ENCODE data around the gene TRPM2.

TRPM2 gene

DNA sequence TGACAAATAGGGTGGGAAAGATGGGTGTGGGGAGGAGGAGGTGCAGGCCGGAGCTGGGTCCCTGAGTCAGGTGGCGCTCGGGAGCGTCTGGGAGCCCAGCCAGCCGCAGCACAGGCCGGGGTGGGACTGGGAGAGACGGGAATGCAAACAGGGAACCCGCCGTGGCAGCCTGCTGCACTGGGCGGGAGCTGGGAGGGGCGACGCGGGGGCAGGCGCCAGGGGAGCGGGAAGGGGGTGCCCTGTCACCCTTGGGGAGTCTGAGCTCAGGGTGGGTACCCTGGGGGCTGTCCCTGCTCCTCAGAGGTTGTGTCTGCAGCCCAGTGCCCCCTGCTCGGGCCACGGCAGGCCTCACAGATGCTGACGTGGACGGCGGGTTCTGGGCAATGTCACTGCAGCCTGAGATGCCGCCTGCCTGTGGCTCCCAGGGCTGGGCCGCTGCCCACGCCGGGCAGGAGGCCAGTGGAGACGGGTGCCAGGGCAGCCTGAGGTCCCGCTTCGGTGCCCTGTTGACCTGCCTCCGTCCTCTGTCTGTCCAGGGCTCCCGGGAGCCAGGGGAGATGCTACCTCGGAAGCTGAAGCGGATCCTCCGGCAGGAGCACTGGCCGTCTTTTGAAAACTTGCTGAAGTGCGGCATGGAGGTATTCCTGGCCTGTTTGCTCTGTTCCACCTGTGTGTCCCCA is 85.2 kb downstream of the TRPM2 start:
- H3K27ac ChIP-seq: no peak overlapping the region
- TF ChIP-seq ZFX (IDR thresholded peaks at IDR 0.05; ENCODE audit: borderline replicate concordance): no peak
- TF ChIP-seq, protein P1, sequence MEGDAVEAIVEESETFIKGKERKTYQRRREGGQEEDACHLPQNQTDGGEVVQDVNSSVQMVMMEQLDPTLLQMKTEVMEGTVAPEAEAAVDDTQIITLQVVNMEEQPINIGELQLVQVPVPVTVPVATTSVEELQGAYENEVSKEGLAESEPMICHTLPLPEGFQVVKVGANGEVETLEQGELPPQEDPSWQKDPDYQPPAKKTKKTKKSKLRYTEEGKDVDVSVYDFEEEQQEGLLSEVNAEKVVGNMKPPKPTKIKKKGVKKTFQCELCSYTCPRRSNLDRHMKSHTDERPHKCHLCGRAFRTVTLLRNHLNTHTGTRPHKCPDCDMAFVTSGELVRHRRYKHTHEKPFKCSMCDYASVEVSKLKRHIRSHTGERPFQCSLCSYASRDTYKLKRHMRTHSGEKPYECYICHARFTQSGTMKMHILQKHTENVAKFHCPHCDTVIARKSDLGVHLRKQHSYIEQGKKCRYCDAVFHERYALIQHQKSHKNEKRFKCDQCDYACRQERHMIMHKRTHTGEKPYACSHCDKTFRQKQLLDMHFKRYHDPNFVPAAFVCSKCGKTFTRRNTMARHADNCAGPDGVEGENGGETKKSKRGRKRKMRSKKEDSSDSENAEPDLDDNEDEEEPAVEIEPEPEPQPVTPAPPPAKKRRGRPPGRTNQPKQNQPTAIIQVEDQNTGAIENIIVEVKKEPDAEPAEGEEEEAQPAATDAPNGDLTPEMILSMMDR (IDR thresholded peaks at IDR 0.05): no peak

DNA sequence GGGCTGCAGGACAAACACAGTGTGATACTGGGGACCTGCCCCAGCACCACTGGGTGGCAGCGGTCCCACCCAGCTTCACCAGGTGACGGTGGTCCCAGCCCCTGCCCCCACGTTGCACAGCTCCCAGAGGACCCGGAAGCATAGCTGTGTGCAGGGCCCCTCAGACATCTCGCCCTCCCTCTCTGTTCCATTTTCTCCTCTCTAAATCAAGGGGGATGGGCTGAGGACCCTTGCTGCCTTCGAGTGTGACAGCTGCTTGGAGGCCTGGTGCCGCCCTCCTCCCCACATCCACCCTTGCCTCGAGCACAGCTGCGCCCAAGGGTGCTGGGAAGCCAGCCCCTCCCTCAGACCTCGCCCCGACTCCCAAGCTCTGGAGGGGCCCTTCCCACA is 85.8 kb downstream of the TRPM2 start:
- TF ChIP-seq, protein P1 (IDR thresholded peaks at IDR 0.05): no peak
- no peak for TF ChIP-seq ZFX (IDR thresholded peaks at IDR 0.05; ENCODE audit: borderline replicate concordance)
- no peak overlapping the region for H3K27ac ChIP-seq

DNA sequence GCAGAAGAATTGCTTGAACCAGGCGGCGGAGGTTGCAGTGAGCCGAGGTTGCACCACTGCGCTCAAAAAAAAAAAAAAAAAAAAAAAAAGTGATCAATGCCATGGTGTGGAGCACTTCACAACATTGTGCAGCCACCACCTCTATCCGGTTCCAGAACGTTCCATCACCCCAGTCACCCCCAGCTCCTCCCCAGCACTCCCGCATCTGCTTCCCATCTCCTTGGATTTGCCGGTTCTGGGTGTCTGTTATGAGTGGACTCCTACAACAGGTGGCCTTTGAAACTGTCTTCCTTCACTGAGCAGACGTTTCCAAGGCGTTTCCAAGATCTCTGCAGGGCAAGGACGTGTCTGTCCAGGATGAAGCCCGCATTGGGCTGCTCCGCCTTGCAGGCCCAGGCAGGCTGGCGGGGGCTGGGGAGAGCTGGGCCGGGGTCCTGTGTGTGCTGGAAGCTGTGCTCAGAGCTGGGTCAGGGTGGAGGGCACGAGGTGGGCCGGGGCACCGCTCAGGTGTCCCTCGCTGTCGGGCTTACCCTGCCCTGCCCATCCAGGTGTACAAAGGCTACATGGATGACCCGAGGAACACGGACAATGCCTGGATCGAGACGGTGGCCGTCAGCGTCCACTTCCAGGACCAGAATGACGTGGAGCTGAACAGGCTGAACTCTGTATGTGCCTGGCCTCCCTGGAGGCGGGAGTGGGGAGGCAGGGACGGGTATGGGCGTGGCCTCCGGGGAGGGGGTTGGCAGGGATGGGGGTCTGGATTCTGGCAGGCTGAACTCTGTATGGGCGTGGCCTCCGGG is 87.0 kb downstream of the TRPM2 start:
- no peak overlapping the region for H3K27ac ChIP-seq
- TF ChIP-seq ZFX (IDR thresholded peaks at IDR 0.05; ENCODE audit: borderline replicate concordance): no peak
- TF ChIP-seq, protein P1 (IDR thresholded peaks at IDR 0.05): no peak

DNA sequence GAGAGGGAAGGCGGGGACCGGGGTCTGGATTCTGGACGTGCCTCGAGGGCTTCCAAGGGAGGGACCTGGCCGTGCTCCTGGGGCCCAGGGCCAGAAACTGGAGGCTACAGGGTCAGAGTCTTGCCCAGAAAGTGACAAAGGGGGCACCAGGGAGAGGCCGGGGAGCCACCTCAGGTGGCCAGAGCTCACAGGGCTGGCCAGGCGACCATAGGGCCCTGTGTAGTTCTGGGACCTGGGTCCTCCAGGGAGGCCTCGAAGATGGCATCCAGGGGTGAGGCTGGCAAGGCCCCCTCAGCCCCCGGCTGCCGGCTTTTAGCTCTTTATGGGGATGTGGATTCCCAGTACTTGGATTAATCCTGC is 87.6 kb downstream of the TRPM2 start:
- H3K27ac ChIP-seq: no peak overlapping the region
- TF ChIP-seq, protein P1 (IDR thresholded peaks at IDR 0.05): no peak
- TF ChIP-seq ZFX (IDR thresholded peaks at IDR 0.05; ENCODE audit: borderline replicate concordance): no peak

DNA sequence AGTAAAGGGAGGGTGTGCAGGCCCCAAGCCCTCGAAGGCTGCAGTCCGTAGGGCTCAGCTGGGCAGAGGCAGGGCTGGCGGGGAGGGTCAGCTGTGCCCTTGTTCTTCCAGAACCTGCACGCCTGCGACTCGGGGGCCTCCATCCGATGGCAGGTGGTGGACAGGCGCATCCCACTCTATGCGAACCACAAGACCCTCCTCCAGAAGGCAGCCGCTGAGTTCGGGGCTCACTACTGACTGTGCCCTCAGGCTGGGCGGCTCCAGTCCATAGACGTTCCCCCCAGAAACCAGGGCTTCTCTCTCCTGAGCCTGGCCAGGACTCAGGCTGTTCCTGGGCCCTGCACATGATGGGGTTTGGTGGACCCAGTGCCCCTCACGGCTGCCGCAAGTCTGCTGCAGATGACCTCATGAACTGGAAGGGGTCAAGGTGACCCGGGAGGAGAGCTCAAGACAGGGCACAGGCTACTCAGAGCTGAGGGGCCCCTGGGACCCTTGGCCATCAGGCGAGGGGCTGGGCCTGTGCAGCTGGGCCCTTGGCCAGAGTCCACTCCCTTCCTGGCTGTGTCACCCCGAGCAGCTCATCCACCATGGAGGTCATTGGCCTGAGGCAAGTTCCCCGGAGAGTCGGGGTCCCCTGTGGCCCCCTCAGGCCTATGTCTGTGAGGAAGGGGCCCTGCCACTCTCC is 88.3 kb downstream of the TRPM2 start:
- TF ChIP-seq, protein P1 (IDR thresholded peaks at IDR 0.05): no peak
- TF ChIP-seq ZFX (IDR thresholded peaks at IDR 0.05; ENCODE audit: borderline replicate concordance): no peak

DNA sequence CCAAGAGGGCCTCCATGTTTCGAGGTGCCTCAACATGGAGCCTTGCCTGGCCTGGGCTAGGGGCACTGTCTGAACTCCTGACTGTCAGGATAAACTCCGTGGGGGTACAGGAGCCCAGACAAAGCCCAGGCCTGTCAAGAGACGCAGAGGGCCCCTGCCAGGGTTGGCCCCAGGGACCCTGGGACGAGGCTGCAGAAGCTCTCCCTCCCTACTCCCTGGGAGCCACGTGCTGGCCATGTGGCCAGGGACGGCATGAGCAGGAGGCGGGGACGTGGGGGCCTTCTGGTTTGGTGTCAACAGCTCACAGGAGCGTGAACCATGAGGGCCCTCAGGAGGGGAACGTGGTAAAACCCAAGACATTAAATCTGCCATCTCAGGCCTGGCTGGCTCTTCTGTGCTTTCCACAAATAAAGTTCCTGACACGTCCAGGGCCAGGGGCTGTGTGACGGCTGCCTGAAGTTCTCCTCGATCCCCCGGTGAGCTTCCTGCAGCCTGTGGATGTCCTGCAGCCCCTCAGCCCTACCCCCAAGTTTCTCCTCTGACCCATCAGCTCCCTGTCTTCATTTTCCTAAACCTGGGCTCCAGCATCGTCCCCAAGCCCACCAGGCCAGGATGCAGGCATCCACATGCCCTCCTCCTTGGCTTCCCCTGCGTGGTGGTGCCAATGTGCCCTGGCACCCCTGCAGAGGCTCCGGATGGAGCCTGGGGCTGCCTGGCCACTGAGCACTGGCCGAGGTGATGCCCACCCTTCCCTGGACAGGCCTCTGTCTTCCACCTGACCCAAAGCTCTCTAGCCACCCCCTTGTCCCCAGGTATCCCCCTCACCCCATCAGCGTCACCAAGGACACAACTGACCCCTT is 89.1 kb downstream of the TRPM2 start:
- H3K27ac ChIP-seq: no peak overlapping the region
- no peak for TF ChIP-seq ZFX (IDR thresholded peaks at IDR 0.05; ENCODE audit: borderline replicate concordance)
- TF ChIP-seq, protein P1 (IDR thresholded peaks at IDR 0.05): no peak

More for the DNA sequence above, 88.3 kb downstream of the TRPM2 start:
- H3K27ac ChIP-seq: no peak overlapping the region
